GM23248 (cell line): ENCODE results near the gene GLT8D2. TPM values are rescaled to one million over a fixed set of nuclear protein-coding genes. Genes with fewer than 3 reads are reported as not detected.
A peak's percentile ranks its signal among the peaks of the same experiment; 100 is the strongest.

Source experiments
- DNase-seq: peaks from one replicate; pipeline ENCODE4 v3.0.0-alpha.2; 2015
- H2AFZ ChIP-seq: fragments of 200-600 bp; sonication (generic); 2 replicates; pipeline ENCODE4 v1.6.1; 2016; ENCODE audit warnings: antibody characterized with exemption
- H3F3A ChIP-seq: fragments of 200-600 bp; sonication (generic); 2 replicates; pipeline ENCODE4 v1.6.1; 2016; ENCODE audit warnings: mild to moderate bottlenecking, antibody characterized with exemption, mixed run types; ENCODE audit not compliant: insufficient read depth
- H3K27ac ChIP-seq: fragments of 200-600 bp; sonication (generic); 2 replicates; pipeline ENCODE4 v1.5.1; 2016; ENCODE audit warnings: mild to moderate bottlenecking
- H3K27me3 ChIP-seq: fragments of 200-600 bp; sonication (generic); replicated peaks from 2 replicates; pipeline ENCODE4 v1.6.1; 2016; ENCODE audit warnings: mild to moderate bottlenecking; ENCODE audit not compliant: insufficient read depth
- H3K36me3 ChIP-seq: fragments of 200-600 bp; sonication (generic); 2 replicates; pipeline ENCODE4 v1.6.1; 2016; ENCODE audit warnings: low read depth, mild to moderate bottlenecking
- H3K4me1 ChIP-seq: fragments of 200-600 bp; sonication (generic); 2 replicates; pipeline ENCODE4 v1.6.1; 2016; ENCODE audit warnings: mild to moderate bottlenecking; ENCODE audit not compliant: insufficient read depth
- H3K4me2 ChIP-seq: fragments of 200-600 bp; sonication (generic); one replicate; pipeline ENCODE4 v1.6.1; 2016; ENCODE audit warnings: mild to moderate bottlenecking; ENCODE audit not compliant: unreplicated experiment
- H3K4me3 ChIP-seq: fragments of 200-600 bp; sonication (generic); 2 replicates; pipeline ENCODE4 v1.5.1; 2016; ENCODE audit warnings: mild to moderate bottlenecking
- H3K79me2 ChIP-seq: fragments of 200-600 bp; sonication (generic); 2 replicates; pipeline ENCODE4 v1.6.1; 2016; ENCODE audit warnings: mild to moderate bottlenecking; ENCODE audit not compliant: insufficient read depth
- H3K9ac ChIP-seq: fragments of 200-600 bp; sonication (generic); 2 replicates; pipeline ENCODE4 v1.6.1; 2016; ENCODE audit warnings: mild to moderate bottlenecking
- H3K9me2 ChIP-seq: fragments of 200-600 bp; sonication (generic); 2 replicates; pipeline ENCODE4 v1.6.1; 2016; ENCODE audit warnings: mixed run types, mild to moderate bottlenecking, moderate library complexity; ENCODE audit not compliant: insufficient read depth
- H3K9me3 ChIP-seq: fragments of 200-600 bp; sonication (generic); one replicate; pipeline ENCODE4 v1.6.1; 2017; ENCODE audit warnings: low read depth
- H4K20me1 ChIP-seq: fragments of 200-600 bp; sonication (generic); 2 replicates; pipeline ENCODE4 v1.6.0; 2016; ENCODE audit not compliant: insufficient read depth
- EZH2 ChIP-seq: fragments of 200-600 bp; sonication (generic); IDR thresholded peaks from 2 replicates; pipeline ENCODE4 v1.6.1; 2018; ENCODE audit warnings: antibody characterized with exemption, mild to moderate bottlenecking; ENCODE audit not compliant: insufficient read depth, poor library complexity, severe bottlenecking
- EZH2phosphoT487 ChIP-seq: fragments of 200-600 bp; sonication (generic); IDR thresholded peaks from 2 replicates; pipeline ENCODE4 v1.6.1; 2018; ENCODE audit warnings: antibody characterized with exemption, moderate library complexity, mild to moderate bottlenecking, low read depth; ENCODE audit not compliant: insufficient read depth
- WGBS, 2 experiments: methylation state at CpG; one replicate each; pipeline ENCODE4 v1.1.6; 2015 to 2017; ENCODE audit warnings: low lambda C conversion rate in 2 of 2, low coverage in 1 of 2; ENCODE audit errors: missing lambda C conversion rate in 2 of 2; 5-methylcytosine and 5-hydroxymethylcytosine counted together
- in situ Hi-C: fragments of 300-500 bp; cut with MboI; formaldehyde crosslinking; loops from 2 replicates; pipeline ENCODE4 v1.15.0; 2020
- polyA plus RNA-seq: library from polyadenylated mRNA; unstranded; fragments of >200 nt; fragmentation: Nextera tagmentation; extraction: Ambion mirVana; gene quantifications from 2 replicates; pipeline ENCODE4 v1.2.1, GENCODE V29; 2016
- total RNA-seq: library from RNA; depleted of rRNA; stranded (reverse); fragments of >200 nt; shearing (Covaris generic); gene quantifications from 2 replicates; pipeline ENCODE4 v1.2.3, GENCODE V29; 2014

Gene GLT8D2
- total and polyA plus RNA-seq, 2 experiments from 2014 or later: 58.6 to 99.2 TPM

GRCh38 chr12:104072099-104072498 is 22.1 kb upstream of the GLT8D2 start:
- Histone ChIP-seq H3K4me2 (no peak overlapping the region), H3K9me2 (no peaks in the 10 kb centered on the region), H3K9me3 (no peaks in the 10 kb centered on the region), H3K27ac (no peak overlapping the region), H3K9ac (no peak overlapping the region), H3K27me3 (no peaks in the 10 kb centered on the region), H3F3A (no peaks in the 10 kb centered on the region), H3K36me3 (peaks cover 40% of the 10 kb centered on the region), H3K4me3 (no peak overlapping the region), H2AFZ (no peak overlapping the region), H3K79me2 (peaks cover 97% of the 10 kb centered on the region), H3K4me1 (no peaks in the 10 kb centered on the region), H4K20me1 (no peaks in the 10 kb centered on the region)
- DNase-seq: no peak
- TF ChIP-seq EZH2 (no peak), EZH2phosphoT487 (no peak)
- WGBS, 2 experiments: 96 to 98% methylated on average over 2 of the region's 2 CpGs
- in situ Hi-C loops: no loop called here

- Histone ChIP-seq H3K4me1 (peaks cover 15% of the 10 kb centered on the region; the same call in 1 of the 2 replicates), H2AFZ (peak overlapping the region; percentile 92), H3K79me2 (peaks cover 73% of the 10 kb centered on the region), H3K4me3 (peak overlapping the region; percentile 95), H3K27ac (peak overlapping the region; percentile 84), H3K9me2 (no peaks in the 10 kb centered on the region), H3K9me3 (no peaks in the 10 kb centered on the region), H4K20me1 (no peaks in the 10 kb centered on the region), H3F3A (peaks cover 11% of the 10 kb centered on the region), H3K36me3 (peaks cover 16% of the 10 kb centered on the region), H3K27me3 (no peaks in the 10 kb centered on the region), H3K9ac (peak overlapping the region; percentile 88), H3K4me2 (peak overlapping the region; percentile 97)
- WGBS, 2 experiments: 1 to 2% methylated on average over 22 to 37 of the region's 41 CpGs
- in situ Hi-C loops: no loop called here
- TF ChIP-seq EZH2: no peak
- no peak for TF ChIP-seq EZH2phosphoT487
- peak; percentile 65 for DNase-seq
These were observed 14.9 kb upstream of the GLT8D2 start for GRCh38 chr12:104064842-104065427.

GRCh38 chr12:104064031-104064841 is 14.2 kb upstream of the GLT8D2 start, which contains the start of gene HCFC2:
Gene HCFC2 (plus strand): TSS chr12:104064531. CDS start chr12:104064561, 30 bp downstream.
- DNase-seq: peak; percentile 97
- H3F3A ChIP-seq: peaks cover 11% of the 10 kb centered on the region
- no peaks in the 10 kb centered on the region for H4K20me1 ChIP-seq
- no peaks in the 10 kb centered on the region for H3K9me3 ChIP-seq
- H3K27me3 ChIP-seq: no peaks in the 10 kb centered on the region
- in situ Hi-C loops: no loop called here
- TF ChIP-seq EZH2phosphoT487: no peak
- no peak for TF ChIP-seq EZH2
- peaks cover 15% of the 10 kb centered on the region; the same call in 1 of the 2 replicates for H3K4me1 ChIP-seq
- peak within 1 kb of the TSS; percentile 88 for H3K9ac ChIP-seq
- WGBS, 2 experiments: 0 to 1% methylated on average over 39 to 66 of the region's 74 CpGs
- peaks cover 16% of the 10 kb centered on the region for H3K36me3 ChIP-seq
- peak within 1 kb of the TSS; percentile 95 for H3K4me3 ChIP-seq
- H3K27ac ChIP-seq: peak within 1 kb of the TSS; percentile 84
- peak within 1 kb of the TSS; percentile 97 for H3K4me2 ChIP-seq
- H2AFZ ChIP-seq: peak within 1 kb of the TSS; percentile 92
- H3K9me2 ChIP-seq: no peaks in the 10 kb centered on the region
- H3K79me2 ChIP-seq: peaks cover 66% of the 10 kb centered on the region

- Histone ChIP-seq H3K79me2 (peaks cover 61% of the 10 kb centered on the region), H3K27me3 (no peaks in the 10 kb centered on the region), H2AFZ (peak overlapping the region; percentile 92), H3K4me2 (peak overlapping the region; percentile 97), H4K20me1 (no peaks in the 10 kb centered on the region), H3K9me2 (no peaks in the 10 kb centered on the region), H3K4me3 (peak overlapping the region; percentile 95), H3K4me1 (peaks cover 15% of the 10 kb centered on the region; the same call in 1 of the 2 replicates), H3K36me3 (peaks cover 16% of the 10 kb centered on the region), H3K9me3 (no peaks in the 10 kb centered on the region), H3K9ac (peak overlapping the region; percentile 88), H3F3A (peaks cover 11% of the 10 kb centered on the region), H3K27ac (peak overlapping the region; percentile 84)
- in situ Hi-C loops: no loop called here
- 0 to 1% methylated on average over 3 to 7 of the region's 7 CpGs for WGBS, 2 experiments
- no peak for DNase-seq
- TF ChIP-seq EZH2phosphoT487 (no peak), EZH2 (no peak)
These were observed 13.7 kb upstream of the GLT8D2 start for GRCh38 chr12:104063712-104064030.
